HG02840 (cell line): ENCODE results near the gene ANXA11.

Source experiments
- ATAC-seq: cut with Tn5 transposase; IDR thresholded peaks from one replicate; pipeline ENCODE4 v1.9.1; 2021; ENCODE audit warnings: mild to moderate bottlenecking, moderate library complexity, moderate number of reproducible peaks; ENCODE audit not compliant: unreplicated experiment, low FRiP score

ANXA11 gene

DNA sequence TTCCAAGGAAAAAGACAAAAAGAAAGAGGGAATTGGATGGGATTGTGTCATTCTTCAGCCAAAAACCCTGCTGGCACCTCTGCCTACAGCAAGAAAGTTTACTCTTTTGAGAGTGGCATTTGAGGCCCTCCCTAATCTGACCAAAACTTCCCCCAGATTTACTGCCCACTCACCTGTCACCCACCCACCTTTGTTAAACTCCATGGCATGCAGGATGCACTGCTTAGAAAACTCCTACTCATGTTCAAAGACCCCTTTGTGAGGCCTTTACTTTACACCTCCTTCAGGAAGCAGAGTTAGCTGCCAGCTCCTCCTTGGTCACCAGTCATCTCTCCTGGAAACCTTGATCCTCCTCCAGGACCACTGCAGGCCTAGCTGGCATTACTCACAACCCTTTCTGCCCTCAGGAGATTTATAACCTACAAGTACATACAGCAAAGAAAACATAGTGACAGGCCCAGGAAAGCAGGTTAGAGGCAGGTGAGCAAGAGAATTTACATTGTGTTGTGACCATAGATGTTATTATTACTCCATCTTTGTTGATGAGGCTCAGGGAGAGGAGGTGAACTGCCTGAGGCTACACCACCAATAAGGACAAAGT lies 83.1 kb downstream of the ANXA11 start:
- ATAC-seq: no peak

DNA sequence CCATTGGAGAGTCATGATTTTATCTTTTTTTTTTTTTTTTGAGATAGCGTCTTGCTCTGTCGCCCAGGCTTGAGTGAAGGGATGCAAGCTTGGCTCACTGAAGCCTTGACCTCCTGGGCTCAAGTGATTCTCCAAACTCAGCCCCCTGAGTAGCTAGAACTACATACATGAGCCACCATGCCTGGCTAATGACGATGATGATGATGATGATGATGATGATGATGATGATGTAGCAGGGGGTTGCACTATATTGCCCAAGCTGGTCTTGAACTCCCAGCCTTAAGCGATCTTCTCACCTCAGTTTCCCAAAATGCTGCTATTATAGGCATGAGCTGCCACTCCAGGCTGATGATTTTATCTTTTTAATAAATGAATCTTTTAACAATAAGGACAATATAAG lies 86.7 kb downstream of the ANXA11 start:
- ATAC-seq: no peak

DNA sequence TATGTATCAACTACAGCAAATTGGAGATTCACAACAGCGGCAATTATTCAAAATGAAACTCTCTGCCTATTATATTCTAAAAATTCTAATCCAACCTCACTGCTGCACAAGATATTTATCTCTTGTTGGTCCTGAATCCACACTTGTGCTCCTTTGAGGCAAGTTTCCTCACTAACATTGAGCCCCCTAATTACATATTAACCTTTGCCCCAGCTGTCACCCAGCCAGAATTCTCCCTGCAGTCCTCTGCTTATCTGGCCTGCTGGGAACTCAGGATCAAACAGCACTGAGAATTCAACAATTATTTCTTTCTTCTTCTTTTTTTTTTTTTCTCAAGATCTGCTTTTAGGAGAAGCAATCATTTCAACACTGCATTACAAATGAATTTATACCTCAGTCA lies 94.4 kb downstream of the ANXA11 start:
- ATAC-seq: no peak

DNA sequence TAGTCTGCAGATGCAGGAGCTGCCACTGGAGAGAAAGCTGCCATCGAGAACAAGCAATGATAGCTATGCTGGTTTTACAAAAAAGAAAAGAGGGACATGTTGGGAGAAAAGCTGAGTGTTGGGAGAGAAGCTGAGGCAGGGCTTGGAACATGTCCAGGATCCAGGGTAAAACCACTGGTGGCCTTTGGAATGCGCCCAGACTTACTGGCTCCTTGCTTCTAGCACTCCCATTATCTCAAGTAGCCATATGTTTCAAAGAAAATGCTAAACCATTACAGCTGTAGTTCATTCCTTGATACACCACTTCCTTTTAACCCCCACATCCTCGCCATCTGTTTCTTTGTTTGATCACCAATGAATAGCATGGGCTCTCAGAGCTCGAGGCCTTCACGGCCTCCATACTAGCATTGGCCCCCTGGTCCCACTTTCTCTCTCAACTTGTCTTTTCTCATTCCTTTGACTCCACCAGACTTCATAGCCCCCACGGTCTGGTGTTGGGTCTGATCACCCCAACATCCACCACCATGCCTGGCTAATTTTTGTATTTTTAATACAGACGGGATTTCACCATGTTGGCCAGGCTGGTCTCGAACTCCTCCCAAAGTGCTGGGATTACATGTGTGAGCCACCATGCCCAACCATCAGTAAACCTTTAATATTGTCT lies 96.6 kb downstream of the ANXA11 start:
- ATAC-seq: no peak

DNA sequence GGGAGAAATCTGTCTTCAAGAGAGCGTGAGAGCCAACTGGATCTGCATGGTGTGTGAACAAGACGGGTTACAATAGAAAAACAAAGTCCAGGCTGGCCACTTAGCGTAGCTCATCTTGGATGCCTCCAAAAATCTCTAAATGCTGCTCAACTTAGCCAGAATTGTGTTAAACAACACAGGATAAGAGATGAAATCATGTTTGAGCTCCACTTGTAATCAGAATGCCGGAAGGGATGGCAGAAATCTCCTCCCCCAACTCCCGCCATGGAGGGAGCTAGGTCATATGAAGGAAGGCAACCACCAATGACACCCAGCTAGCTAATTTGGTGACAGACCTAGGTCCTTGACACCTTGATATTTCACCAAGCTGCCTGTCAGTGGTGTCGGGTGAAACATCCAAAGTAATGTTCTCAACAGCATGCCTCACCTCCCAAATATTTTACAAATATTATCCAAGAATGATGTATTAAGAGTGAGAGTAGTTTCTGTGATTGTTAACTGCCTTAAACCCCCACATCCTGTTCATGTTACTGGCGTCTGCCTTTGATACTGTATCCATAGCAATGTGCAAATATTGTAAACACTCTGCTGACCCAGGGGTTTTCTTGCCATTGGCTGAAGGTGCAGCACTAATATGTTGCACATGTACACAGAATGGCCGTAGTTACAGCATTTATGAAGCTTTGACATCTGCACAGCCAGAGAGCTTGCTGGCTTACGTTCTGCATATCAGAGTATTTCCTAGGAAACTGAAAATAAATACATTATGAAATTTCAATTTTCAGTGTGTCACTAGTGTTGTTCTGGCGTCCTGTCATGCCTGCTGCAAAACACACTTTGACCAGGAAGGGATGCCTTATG lies 101.0 kb downstream of the ANXA11 start:
- ATAC-seq: no peak
